ENCODE results near the gene LDLRAD3.

Gene LDLRAD3

DNA sequence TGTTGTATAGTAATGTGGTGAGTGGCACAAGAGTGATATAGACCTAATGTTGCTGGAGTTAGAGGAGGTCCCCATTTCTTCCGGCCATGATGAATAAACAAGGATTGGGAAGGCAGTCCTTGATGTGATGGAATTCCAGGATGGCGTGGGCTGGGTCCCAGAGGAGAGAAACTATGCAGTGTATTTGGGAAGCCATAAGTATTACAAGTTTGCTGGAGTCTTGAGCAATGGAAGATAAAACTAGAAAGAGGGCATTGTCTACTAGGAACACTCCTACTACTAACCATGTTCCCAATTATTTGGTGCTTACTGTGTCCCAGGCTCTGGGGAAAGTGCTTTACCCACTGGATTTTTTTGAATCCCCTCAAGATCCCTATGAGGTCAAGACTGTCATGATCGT, 20.0 kb downstream of the LDLRAD3 start:
- DNase-seq, result no peak

DNA sequence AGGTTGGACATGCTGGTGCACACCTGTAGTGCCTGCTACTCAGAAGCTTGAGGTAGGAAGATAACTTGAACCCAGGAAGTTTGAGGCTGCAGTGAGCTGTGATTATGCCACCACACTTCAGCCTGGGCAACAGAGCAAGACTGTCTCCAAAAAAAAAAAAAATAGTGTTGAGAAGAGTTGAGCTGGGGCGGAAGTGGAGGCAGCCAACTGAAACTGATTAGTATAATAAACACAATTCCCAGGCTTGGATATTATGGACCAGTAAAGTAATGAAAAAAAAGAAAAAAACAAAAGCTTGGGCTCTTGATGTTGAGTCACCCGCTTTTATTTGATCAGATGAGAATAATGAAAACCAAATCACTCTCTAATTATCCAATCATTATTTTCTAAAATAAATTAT, 21.0 kb downstream of the LDLRAD3 start:
- no peak for DNase-seq

DNA sequence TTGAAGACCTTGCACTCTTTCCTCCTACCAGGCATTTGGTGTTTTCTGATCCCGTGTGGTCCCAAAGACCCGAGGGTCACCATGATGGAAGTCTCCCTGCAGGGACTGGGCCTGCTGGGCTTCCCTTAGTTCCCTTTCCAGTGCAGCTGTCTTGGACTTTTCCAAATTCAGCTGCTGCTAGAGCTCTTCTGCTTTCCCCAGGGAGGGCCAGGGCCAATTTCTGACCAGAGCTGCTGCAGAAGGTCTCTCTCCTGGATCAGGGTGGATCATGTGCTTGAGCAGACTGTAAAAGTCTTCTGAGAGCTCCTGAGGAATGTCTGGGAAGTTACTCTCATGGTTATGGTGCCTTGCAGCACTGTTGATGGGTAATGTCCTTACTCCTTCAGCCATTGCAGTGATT, 23.2 kb downstream of the LDLRAD3 start:
- DNase-seq, result no peak

DNA sequence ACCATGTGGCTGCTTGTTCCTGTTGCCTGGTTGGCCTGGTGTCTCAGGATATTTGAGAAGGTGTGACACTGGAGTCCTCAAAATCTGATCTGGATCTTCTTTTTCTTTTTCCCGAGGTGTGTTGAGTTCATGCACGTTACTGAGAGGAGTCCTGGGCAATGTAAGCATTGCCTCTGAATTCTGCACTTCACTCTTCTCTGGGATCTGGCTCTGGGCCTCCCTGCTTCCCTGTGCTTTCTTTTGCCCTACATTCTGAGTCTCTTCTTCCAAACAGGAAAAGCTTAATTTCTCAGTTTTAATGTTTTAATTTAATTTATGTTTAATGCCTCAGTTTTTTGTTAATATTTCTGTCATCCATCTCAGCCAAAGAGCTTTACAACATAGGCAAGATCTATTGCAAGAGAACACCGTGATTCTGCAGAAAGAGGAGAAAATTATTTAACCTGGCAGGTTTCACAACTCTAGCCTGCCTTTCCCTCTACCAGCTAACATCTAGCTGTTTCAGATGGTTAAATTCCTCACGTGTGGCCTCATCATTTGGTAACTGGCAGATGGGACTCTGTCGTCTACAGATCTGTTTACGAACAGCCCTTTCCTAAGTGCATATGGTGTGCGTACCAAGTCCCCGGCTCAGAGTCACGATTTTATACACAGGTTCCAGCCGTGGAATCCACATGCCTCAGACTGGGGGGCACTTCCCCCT, 24.7 kb downstream of the LDLRAD3 start:
- no peak for DNase-seq

DNA sequence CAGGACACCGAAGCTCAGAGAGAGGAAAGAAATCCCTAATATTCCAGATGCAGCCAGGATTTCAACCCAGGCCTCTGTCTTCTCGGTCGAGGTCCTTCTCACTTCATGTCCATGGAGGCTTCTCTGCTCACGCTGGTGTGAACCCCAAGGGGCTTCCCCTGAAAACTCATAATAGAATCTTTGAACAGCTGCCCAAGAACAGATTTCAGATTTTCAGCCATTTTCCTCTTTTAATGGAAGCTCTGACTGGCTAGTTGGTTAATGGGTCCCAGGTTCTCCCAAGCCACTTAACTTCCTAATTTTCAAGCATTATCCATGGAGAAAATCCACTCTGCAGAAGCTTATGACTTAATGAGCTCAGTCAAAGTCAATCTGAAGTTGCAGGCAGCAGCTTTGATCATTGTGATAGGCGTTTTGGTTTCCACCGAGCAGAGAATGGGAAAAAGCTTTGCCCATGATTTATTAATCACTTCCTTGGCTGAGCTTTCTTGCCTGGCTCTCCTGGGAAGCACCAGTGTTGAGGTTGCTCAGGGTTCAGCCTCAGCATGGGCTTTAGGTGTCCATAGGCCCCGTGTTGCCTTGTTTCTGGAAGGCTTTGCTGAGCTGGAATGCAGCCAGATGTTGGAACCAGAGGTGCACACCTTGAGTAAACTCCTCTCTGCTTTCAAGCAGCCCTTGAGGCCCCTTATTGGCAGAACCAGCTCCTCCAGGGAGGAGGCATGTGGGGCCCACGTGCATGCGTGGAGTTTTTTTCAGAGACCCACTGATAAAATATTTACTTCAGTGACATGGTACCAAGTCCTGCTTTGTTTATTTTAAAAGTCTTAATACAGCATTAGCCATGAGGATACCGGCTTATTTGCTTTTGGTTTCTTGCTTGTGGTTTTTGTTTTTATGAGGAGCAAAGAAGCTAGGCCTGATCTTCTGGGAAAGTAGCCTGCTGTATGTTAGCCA, 25.5 kb downstream of the LDLRAD3 start:
- no peak for DNase-seq

DNA sequence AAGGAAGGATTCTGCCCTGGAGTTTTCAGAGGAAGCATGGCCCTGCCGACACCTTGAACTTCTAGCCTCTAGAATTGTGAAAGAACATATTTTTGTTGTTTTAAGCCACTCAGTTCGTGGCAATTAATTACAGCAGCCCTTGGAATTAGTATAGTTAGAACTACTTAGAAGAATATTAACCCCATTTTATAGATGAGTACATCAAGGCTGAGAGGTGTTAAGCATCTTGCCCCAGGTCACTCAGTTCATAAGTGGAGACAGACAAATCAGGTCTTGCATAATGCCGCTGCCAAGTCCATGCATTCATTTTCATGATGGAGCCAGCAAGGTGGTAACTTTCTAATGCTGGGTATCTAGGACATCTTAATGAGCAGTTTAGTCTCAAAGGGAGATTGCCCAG, 26.6 kb downstream of the LDLRAD3 start:
- DNase-seq, result no peak

DNA sequence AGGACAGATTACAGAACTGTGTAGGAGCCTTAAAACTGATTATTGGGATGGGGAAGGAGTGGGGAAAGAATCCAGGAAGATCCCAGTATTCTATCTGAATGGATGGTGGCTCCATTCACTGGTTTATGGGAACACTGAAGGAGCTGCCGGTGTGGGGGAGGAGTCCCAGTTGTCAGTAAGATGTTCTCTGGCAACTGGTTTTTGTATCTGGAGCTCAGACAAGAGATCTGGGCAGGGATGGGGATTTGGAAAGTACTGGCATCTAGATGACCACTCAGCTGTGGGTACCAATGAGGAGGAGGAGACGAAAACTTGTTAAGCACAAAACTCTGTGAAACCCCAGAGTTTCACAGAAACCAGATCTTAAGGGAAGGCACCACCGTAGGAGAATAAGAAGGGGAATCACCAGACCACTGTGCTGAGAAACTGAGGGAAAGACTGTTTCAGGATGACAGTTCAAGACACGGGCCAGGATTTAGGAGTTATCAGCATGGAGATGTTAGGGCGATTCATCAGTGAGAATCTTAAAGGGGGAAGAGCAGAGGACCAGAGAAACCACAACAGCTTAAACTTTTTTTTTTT, 28.1 kb downstream of the LDLRAD3 start:
- DNase-seq, result no peak

DNA sequence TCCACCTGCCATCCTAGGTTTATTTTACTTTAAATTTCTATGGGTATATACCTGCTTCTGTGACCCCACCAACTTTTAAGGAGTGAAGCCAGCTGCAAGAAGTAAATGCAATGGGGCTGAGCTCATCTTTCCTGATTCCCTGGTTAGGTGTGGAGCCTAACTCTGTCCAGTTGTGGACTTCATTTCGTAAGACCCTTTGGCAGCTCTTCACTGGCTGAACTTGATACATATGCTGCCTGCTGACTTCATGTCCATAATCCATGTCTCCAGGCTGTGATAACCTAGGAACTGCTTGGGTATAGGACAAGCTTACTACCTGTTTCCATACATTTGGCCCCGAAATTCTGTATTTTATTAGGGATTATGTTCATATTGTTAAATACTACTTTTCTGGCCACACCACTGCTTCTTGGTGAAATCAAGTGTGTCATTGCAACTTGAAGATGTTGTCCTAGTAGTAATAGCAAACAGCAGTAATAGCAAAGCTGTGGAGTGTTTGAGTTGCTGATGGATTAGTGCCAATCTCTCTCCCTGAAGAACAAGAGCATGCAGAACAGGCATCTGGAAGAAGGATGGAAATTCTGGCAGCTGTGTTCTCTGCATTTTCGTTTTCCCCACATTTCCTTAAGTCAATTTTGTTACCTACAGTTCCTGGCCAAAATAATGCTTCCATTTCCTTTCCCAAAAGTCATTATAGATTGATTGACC, 31.2 kb downstream of the LDLRAD3 start:
- no peak for DNase-seq

DNA sequence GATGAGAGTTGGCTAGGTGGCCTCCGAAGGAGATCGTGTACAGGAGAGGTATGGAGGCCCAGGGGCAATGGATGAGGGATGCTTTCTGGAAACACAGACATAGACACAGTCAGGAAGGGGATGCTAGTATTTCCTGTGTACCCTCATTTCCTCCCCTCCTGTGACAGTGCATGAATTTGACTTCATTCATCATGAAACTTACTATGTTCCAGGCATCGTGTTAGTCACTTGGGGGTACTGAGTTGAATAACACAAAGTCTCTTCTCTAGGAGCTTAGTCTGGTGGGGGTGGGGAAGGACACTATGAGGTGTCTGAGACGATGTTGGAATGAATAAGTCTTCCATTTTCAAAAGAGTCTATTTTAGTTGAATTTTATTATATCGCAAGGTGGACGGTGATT, 32.6 kb downstream of the LDLRAD3 start:
- no peak for DNase-seq

DNA sequence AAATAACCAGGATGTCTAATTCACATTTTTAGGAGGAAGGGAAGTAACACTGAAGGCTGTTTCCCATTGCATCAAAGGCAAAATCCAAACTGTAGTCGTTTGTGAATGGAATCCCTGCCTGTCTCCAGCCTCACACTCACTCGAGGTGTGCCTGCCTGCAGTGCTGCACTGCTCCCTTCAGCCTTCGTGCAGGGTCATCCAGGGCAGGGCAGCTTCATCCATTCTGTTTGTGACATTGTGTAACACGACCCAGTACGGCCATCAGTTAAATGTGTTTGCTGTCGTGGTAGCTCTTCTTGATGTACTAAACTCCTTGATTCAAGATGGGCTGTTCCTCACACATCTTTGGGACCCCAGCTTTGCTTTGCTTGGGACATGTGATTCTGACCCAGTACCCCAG, 34.3 kb downstream of the LDLRAD3 start:
- DNase-seq, result no peak

DNA sequence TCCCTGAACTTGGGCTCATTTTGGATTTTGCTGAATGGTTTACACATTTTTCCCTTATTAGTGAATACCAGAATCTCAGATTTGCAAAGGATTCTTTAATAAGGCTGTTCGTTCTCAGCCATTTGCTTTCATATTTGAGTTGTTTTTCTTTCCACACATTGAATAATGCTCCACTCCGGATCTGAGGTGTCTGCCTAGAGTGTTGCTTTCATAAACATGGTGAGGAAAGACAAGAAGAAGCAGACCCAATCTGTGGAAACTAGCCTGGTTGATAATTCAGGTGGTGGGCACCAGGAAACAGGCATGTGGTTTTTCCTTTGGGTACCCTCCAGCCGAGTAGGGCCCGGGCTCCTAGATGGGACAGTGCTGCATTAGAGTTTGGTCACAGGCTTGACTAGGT, 35.0 kb downstream of the LDLRAD3 start:
- DNase-seq, result no peak

DNA sequence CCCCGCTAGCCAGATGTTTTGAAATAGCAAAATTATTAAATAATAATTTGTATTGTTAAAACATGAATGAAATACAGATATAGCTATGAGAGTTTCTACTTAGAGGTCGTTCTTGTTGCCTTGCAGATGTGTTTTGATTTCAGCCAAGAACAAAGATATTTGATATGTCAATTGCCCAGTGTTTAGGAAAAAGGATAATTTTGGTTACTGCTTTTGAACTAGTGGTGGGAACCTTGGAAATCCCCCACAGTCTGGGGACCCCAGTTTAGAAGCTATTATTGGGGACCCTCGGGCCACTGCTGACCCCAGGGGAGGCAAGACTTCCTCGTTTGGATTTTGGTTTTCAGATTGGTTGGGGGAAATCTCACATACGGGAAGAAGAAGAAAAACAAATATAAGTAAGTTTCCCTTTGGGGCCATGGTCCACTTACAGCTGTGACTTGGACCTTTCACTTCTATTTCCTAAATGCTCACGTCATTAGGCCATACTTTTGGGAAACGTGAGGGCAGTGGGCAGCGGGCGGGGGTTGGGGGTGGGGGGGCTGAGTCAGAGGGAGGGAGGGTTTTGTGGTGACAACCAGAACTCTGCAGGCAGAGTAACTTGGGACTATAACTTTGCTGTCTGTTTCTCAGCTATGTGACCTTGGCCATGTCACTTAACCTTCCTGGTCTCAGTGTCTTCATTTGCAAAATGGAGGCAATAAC, 37.0 kb downstream of the LDLRAD3 start:
- peak; percentile 80 for DNase-seq

DNA sequence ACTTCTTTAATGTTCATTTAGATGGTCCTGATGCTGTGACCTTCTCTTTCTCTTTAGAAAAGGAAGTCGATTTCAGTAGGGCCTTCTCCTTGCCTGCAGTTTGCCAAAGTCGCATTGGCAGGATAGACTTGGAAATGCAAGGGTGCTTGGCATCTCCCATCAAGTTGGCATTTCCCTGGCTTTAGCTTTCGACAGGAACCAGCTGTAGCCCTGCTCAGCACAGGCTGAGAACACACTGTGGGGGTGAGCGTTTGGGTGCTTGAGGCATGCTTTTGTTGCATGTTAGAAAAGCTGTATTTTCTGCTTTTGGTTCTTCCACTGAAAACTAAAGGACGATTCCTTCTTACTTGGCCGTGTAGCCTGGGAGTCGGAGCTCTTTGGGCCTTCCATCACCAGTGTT, 37.7 kb downstream of the LDLRAD3 start:
- DNase-seq, result no peak

DNA sequence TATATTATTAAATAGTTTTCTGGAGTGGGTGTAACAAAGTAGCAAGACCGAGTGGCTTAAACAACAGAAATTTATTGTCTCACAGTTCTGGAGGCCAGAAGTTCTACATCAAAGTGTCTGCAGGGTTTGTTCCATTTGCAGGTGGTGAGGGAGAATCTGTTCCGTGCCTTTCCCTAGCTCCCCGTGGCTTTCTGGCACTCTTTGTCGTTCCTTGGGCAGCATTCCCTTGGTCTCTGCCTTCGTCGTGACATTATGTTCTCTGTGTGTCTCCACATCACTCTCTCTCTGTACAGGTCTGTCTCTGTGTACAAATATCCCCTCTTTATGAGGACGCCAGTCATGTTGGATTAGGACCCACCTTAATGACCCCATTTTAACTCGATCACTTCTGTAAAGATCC, 38.2 kb downstream of the LDLRAD3 start:
- no peak for DNase-seq

DNA sequence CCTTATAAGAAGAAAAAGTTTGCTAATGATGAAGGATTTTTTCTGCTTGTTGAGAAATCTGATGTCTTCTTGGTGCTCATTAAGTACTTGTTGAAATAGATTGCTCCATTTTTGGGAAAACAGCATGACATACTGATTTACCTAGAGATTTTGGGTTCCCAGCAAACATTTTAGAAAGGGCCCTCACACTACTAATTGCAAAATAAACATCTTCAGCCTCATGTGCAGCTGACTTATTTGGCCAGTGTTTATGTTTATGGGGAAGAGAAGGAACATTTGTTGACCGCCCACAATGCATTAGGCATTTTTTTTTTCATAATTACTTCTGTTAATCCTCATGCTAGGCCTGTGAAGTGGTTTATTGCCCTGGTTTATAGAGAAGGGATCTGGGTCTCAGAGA, 40.1 kb downstream of the LDLRAD3 start:
- DNase-seq, result peak; percentile 54

DNA sequence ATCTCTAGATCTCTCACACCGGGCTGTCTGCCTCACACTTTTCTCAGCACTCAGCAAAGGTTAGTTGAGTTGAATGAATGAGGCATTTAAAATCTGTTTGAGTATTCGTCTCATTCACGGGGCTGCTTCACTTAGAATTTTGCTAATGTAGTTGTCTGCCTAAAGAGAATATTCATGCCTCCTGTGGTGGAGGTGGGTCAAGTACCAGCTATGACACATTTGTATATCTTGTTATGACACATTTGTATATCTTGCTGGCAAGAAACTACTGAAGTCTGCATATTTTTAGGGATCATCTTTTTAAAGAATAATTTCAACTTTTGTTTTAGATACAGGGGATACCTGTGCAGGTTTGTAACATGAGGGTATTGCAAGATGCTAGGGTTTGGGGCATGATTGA, 43.1 kb downstream of the LDLRAD3 start:
- no peak for DNase-seq

DNA sequence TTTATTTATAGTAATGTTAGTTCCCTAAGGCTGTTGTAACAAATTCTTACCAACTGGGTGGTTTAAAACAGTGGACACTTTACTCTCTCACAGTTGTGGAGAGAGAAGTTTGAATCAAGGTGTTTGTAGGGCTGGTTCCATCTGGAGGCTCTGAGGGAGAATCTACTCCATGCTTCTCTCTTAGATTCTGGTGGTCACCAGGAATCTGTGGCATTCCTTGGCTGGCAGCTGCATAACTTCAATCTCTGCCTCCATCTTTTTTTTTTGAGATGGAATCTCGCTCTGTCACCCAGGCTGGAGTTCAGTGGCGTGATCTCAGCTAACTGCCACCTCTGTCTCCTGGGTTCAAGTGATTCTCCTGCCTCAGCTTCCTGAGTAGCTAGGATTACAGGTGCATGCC, 46.3 kb downstream of the LDLRAD3 start:
- no peak for DNase-seq

DNA sequence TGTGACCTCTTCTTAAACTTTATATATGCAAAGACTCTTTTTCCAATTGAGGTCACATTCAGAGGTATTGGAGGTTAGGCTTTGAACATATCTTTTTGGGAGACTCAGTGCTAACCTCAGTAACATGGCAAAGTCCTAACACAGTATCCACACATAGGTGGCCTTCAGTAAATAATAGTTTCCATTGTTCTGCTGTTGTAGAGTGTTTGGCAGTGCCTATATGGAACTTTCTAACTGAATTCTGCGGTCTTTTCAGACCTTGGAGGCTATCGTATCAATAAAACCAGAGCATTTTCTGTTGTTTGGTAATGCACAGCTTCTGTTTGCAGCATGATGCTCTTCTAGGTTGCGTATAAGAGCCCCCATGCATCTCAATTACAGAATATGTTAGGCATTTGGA, 47.0 kb downstream of the LDLRAD3 start:
- no peak for DNase-seq

DNA sequence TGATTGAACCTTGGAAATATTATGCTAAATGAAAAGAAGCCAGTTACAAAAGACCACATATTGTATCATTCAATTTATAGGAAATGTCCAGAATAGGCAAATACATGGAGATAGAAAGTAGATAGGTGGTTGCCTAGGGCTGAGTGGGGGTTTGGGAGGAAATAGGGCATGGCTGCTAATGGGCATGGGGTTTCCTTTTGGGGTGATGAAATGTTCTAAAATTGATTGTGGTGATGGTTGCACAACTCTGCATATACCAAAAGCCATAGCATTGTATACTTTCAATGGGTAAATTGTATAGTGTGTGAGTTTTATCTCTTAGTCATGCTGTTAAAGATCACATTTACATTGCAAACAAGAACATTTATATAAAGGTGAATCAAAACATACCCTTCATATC, 48.7 kb downstream of the LDLRAD3 start:
- DNase-seq, result peak; percentile 36

DNA sequence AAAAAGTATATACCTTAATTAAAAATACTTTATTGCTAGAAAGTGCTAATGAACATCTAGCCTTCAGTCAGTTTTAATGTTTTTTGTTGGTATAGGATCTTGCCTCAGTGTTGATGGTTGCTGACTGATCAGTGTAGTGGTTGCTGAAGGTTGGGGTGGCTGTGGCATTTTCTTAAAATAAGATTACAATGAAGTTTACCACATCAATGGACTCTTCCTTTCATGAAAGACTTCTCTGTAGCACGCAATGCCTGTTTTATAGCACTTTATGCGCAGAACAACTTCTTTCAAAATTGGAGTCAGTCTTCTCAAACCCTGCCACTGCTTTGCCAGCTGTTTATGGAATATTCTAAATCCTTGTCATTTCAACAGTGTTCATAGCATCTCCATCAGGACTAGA, 50.6 kb downstream of the LDLRAD3 start:
- no peak for DNase-seq

DNA sequence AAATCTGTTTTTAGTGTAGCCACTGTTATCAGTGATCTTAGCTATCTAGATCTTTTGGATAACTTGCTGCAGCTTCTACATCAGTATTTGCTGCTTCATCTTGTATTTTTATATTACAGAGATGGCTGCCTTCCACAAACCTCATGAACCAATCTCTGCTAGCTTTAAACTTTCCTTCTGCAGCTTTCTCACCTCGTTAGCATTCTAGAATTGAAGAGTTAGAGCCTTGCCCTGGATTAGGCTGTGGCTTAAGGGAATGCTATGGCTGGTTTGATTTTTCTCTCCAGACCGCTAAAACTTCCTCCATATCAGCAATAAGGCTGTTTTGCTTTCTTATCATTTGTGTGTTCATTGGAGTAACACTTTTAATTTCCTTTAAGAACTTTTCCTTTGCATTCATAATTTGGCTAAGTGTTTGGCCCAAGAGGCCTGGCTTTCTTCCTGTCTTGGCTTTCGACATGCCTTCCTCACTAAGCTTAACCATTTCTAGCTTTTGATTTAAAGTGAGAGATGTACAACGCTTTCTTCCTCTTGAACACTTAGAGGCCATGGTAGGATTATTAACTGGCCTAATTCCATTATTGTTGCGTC, 51.9 kb downstream of the LDLRAD3 start:
- DNase-seq, result no peak

DNA sequence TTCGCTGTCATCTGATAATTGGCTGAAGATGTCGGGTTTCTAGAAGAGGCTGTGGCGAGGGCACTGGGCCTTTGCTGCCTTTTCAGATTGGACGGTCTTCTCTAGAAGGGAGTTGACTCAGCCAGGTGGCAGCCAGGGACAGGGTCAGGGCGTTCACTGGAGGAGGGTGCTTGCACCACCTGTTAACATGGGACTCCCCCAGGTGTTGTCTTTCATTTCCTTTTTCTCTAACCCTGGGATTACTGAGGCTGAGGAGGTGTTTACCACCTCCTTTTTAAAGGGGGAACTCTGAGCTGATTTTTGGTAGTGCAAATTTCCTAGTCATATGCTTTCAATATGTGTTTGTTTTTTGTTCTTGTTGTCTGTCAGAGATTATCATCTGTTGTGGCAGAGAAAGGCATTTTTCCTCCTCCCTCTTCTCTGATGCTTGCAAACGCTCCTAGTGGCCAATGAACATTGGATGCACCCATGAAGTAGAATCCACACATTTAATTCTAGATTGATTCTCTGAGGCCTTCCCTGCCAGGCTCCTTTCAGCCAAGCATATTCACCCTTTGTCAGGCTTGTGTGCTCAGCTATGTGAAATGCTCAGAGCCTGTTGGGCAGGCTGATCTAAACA, 54.1 kb downstream of the LDLRAD3 start:
- DNase-seq, result no peak
